HG02763 (cell line): Measurements from ENCODE around the gene TTC23.

Experiments used
- ATAC-seq: cut with Tn5 transposase; IDR thresholded peaks from one replicate; pipeline ENCODE4 v1.9.1; 2021; ENCODE audit warnings: mild to moderate bottlenecking, moderate library complexity; ENCODE audit not compliant: unreplicated experiment

The TTC23 gene

GRCh38 chr15:99165956-99166689 is 83.3 kb downstream of the TTC23 start:
- no peak for ATAC-seq

GRCh38 chr15:99165020-99165790 is 84.2 kb downstream of the TTC23 start:
- ATAC-seq = no peak

GRCh38 chr15:99164119-99164518 is 85.3 kb downstream of the TTC23 start:
- no peak for ATAC-seq

GRCh38 chr15:99163271-99164062 is 85.9 kb downstream of the TTC23 start:
- no peak for ATAC-seq

GRCh38 chr15:99158626-99159412 is 90.6 kb downstream of the TTC23 start:
- no peak for ATAC-seq

- ATAC-seq = no peak
These were observed 91.9 kb downstream of the TTC23 start for GRCh38 chr15:99157456-99157855.

- ATAC-seq = no peak
These were observed 93.4 kb downstream of the TTC23 start for GRCh38 chr15:99155961-99156443.

- ATAC-seq = no peak
These were observed 95.1 kb downstream of the TTC23 start for GRCh38 chr15:99154271-99154670.

GRCh38 chr15:99153026-99153535 is 96.3 kb downstream of the TTC23 start:
- no peak for ATAC-seq

GRCh38 chr15:99151156-99151555 is 98.2 kb downstream of the TTC23 start:
- ATAC-seq = no peak

GRCh38 chr15:99149366-99149765 is 100.0 kb downstream of the TTC23 start:
- ATAC-seq = no peak

- ATAC-seq = no peak
These were observed 100.5 kb downstream of the TTC23 start for GRCh38 chr15:99148851-99149276.

GRCh38 chr15:99146661-99147060 is 102.7 kb downstream of the TTC23 start:
- ATAC-seq = no peak

GRCh38 chr15:99145778-99146177 is 103.6 kb downstream of the TTC23 start:
- no peak for ATAC-seq

GRCh38 chr15:99145005-99145404 is 104.4 kb downstream of the TTC23 start:
- no peak for ATAC-seq

- no peak for ATAC-seq
These were observed 105.4 kb downstream of the TTC23 start for GRCh38 chr15:99143655-99144610.

GRCh38 chr15:99143242-99143641 is 106.1 kb downstream of the TTC23 start:
- ATAC-seq = no peak

GRCh38 chr15:99142562-99142961 is 106.8 kb downstream of the TTC23 start:
- no peak for ATAC-seq

GRCh38 chr15:99141943-99142342 is 107.4 kb downstream of the TTC23 start:
- no peak for ATAC-seq
